Gastroesophageal sphincter (tissue), 3 donors: Measurements from ENCODE around the gene YAP1.

ENCODE experiments used
- EP300 ChIP-seq: sonication (generic); formaldehyde crosslinking; IDR thresholded peaks from one replicate; pipeline ENCODE4 v1.6.1; 2017; ENCODE audit warnings: antibody characterized with exemption, mild to moderate bottlenecking
- POLR2A ChIP-seq, 2 donors: fragments of 450-650 bp; IDR thresholded peaks; one replicate each; pipeline ENCODE4 v1.6.1; 2017; ENCODE audit warnings: antibody characterized with exemption in 2 of 2, mild to moderate bottlenecking in 2 of 2, moderate library complexity in 1 of 2
- POLR2AphosphoS5 ChIP-seq: sonication (generic); formaldehyde crosslinking; IDR thresholded peaks from one replicate; pipeline ENCODE4 v1.6.1; 2017; ENCODE audit warnings: antibody characterized with exemption
- TF ChIP-seq, protein P1 (sequence below), 4 experiments: fragments of 200-600 bp in 2 of 4; fragments of 450-650 bp in 2 of 4; sonication (generic) in 1 of 4; IDR thresholded peaks; one replicate each; pipeline ENCODE4 v1.5.1; 2017 to 2019; ENCODE audit warnings: antibody characterized with exemption in 4 of 4, mild to moderate bottlenecking in 2 of 4, moderate library complexity in 2 of 4

DNA sequence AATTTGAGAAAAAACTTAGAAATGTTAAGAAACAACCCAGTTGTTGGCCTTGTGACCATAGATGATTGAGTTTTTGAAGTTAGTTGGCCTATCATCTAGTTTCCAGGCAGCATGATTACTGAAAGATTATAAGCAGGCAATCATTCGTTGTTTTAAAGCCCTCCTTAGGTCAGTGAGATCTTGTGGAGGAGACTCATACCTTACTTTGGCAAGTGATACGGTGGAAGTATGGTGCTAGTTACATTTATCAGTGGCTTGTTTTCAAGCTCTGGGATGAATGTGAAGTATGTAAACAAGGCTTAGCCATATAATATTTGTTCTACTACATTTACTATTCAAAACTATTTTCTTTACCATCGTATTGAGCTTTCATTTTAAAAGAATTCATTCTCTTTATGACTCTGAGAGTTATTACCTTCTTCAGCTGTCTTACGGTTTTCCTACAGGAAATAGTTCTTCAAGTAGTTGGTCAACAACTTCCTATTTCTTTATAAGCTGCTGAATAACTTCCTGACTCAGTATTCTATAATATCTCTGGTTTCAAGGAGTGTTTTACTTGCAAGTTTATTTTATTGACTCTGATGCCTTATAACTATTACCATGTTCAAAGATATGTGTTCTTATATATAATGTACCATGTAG, 7.3 kb downstream of the YAP1 start:
- TF ChIP-seq, protein P1, sequence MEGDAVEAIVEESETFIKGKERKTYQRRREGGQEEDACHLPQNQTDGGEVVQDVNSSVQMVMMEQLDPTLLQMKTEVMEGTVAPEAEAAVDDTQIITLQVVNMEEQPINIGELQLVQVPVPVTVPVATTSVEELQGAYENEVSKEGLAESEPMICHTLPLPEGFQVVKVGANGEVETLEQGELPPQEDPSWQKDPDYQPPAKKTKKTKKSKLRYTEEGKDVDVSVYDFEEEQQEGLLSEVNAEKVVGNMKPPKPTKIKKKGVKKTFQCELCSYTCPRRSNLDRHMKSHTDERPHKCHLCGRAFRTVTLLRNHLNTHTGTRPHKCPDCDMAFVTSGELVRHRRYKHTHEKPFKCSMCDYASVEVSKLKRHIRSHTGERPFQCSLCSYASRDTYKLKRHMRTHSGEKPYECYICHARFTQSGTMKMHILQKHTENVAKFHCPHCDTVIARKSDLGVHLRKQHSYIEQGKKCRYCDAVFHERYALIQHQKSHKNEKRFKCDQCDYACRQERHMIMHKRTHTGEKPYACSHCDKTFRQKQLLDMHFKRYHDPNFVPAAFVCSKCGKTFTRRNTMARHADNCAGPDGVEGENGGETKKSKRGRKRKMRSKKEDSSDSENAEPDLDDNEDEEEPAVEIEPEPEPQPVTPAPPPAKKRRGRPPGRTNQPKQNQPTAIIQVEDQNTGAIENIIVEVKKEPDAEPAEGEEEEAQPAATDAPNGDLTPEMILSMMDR (IDR thresholded peaks at IDR 0.05), result no peak
- TF ChIP-seq POLR2AphosphoS5, result no peak
- no peak for TF ChIP-seq EP300
- TF ChIP-seq POLR2A (IDR thresholded peaks at IDR 0.05), result no peak
